MM.1S (cell line): Measurements from ENCODE around the gene HOXA11.

Source experiments
- DNase-seq: peaks from one replicate; pipeline ENCODE4 v3.0.0-alpha.2; 2015
- H2AFZ ChIP-seq: fragments of 300-600 bp; sonication (generic); 2 replicates; pipeline ENCODE4 v1.6.0; 2016; ENCODE audit warnings: antibody characterized with exemption, low read length
- H3F3A ChIP-seq: fragments of 300-600 bp; sonication (generic); 2 replicates; pipeline ENCODE4 v1.6.1; 2016; ENCODE audit warnings: mild to moderate bottlenecking, antibody characterized with exemption, low read length, moderate library complexity, mixed read lengths; ENCODE audit not compliant: insufficient read depth
- H3K27ac ChIP-seq: fragments of 300-600 bp; sonication (generic); 2 replicates; pipeline ENCODE4 v1.5.1; 2016; ENCODE audit warnings: mild to moderate bottlenecking, low read length
- H3K27me3 ChIP-seq: fragments of 300-600 bp; sonication (generic); replicated peaks from 2 replicates; pipeline ENCODE4 v1.6.0; 2016; ENCODE audit warnings: low read length; ENCODE audit not compliant: insufficient read depth
- H3K36me3 ChIP-seq: fragments of 300-600 bp; sonication (generic); replicated peaks from 2 replicates; pipeline ENCODE4 v1.6.1; 2016; ENCODE audit warnings: mild to moderate bottlenecking, low read length, mixed read lengths; ENCODE audit not compliant: insufficient read depth
- H3K4me1 ChIP-seq: fragments of 300-600 bp; sonication (generic); 2 replicates; pipeline ENCODE4 v1.6.1; 2016; ENCODE audit warnings: low read length, mixed read lengths
- H3K4me2 ChIP-seq: fragments of 300-600 bp; sonication (generic); 2 replicates; pipeline ENCODE4 v1.6.0; 2016; ENCODE audit warnings: low read depth, low read length
- H3K4me3 ChIP-seq: fragments of 300-600 bp; sonication (generic); 2 replicates; pipeline ENCODE4 v1.5.1; 2016; ENCODE audit warnings: low read length, mixed read lengths
- H3K79me2 ChIP-seq: fragments of 300-600 bp; sonication (generic); 2 replicates; pipeline ENCODE4 v1.6.1; 2016; ENCODE audit warnings: mixed run types, low read length, mixed read lengths
- H3K9ac ChIP-seq: fragments of 300-600 bp; sonication (generic); 2 replicates; pipeline ENCODE4 v1.6.1; 2016; ENCODE audit warnings: low read length, mixed read lengths
- H3K9me2 ChIP-seq: fragments of 300-600 bp; sonication (generic); replicated peaks from 2 replicates; pipeline ENCODE4 v1.6.1; 2016; ENCODE audit warnings: mild to moderate bottlenecking, low read length, mixed read lengths; ENCODE audit not compliant: insufficient read depth
- H3K9me3 ChIP-seq: fragments of 300-600 bp; sonication (generic); replicated peaks from 2 replicates; pipeline ENCODE4 v1.6.1; 2016; ENCODE audit warnings: mild to moderate bottlenecking, low read length, mixed read lengths; ENCODE audit not compliant: insufficient read depth
- H4K20me1 ChIP-seq: fragments of 300-600 bp; sonication (generic); 2 replicates; pipeline ENCODE4 v1.6.1; 2016; ENCODE audit warnings: mild to moderate bottlenecking, low read length, moderate library complexity, mixed read lengths; ENCODE audit not compliant: insufficient read depth
- CTCF ChIP-seq: fragments of 300-600 bp; sonication (generic); IDR thresholded peaks from 2 replicates; pipeline ENCODE4 v1.5.1; 2016; ENCODE audit warnings: antibody characterized with exemption, low read length, mixed read lengths
- EZH2 ChIP-seq: fragments of 300-600 bp; sonication (generic); optimal IDR thresholded peaks from 2 replicates; pipeline ENCODE3; 2017; ENCODE audit warnings: low read depth, mild to moderate bottlenecking, antibody characterized with exemption, low read length, mixed read lengths
- EZH2phosphoT487 ChIP-seq: fragments of 300-600 bp; sonication (generic); IDR thresholded peaks from 2 replicates; pipeline ENCODE4 v1.6.1; 2018; ENCODE audit warnings: antibody characterized with exemption, low read length

HOXA11 gene

GRCh38 chr7:27191833-27192545, 7.0 kb upstream of the HOXA11 start:
- Histone ChIP-seq H3F3A (no peaks in the 10 kb centered on the region), H2AFZ (no peak overlapping the region), H4K20me1 (no peaks in the 10 kb centered on the region), H3K4me1 (no peaks in the 10 kb centered on the region), H3K27me3 (peaks cover 94% of the 10 kb centered on the region), H3K36me3 (no peaks in the 10 kb centered on the region), H3K4me3 (no peak overlapping the region), H3K9me2 (no peaks in the 10 kb centered on the region), H3K9ac (no peak overlapping the region), H3K27ac (no peak overlapping the region), H3K9me3 (no peaks in the 10 kb centered on the region), H3K79me2 (no peaks in the 10 kb centered on the region), H3K4me2 (peak overlapping the region; percentile 79; the same call in 1 of the 2 replicates)
- TF ChIP-seq EZH2phosphoT487 (no peak), EZH2 (no peak), CTCF (no peak)
- DNase-seq = no peak

GRCh38 chr7:27191161-27191731, 6.2 kb upstream of the HOXA11 start:
- H3K36me3 ChIP-seq = no peaks in the 10 kb centered on the region
- no peak overlapping the region for H3K4me2 ChIP-seq
- H3K27ac ChIP-seq = no peak overlapping the region
- DNase-seq = no peak
- H2AFZ ChIP-seq = no peak overlapping the region
- H3K27me3 ChIP-seq = peaks cover 95% of the 10 kb centered on the region
- no peak overlapping the region for H3K4me3 ChIP-seq
- H3F3A ChIP-seq = no peaks in the 10 kb centered on the region
- no peak for TF ChIP-seq CTCF
- no peak for TF ChIP-seq EZH2phosphoT487
- TF ChIP-seq EZH2 = no peak
- H4K20me1 ChIP-seq = no peaks in the 10 kb centered on the region
- no peaks in the 10 kb centered on the region for H3K9me3 ChIP-seq
- no peaks in the 10 kb centered on the region for H3K79me2 ChIP-seq
- no peaks in the 10 kb centered on the region for H3K4me1 ChIP-seq
- H3K9me2 ChIP-seq = no peaks in the 10 kb centered on the region
- no peak overlapping the region for H3K9ac ChIP-seq

GRCh38 chr7:27189997-27190748, 5.1 kb upstream of the HOXA11 start:
- no peaks in the 10 kb centered on the region for H3K9me3 ChIP-seq
- no peak for TF ChIP-seq EZH2phosphoT487
- no peak for TF ChIP-seq CTCF
- TF ChIP-seq EZH2 = no peak
- H3K27me3 ChIP-seq = peaks cover 97% of the 10 kb centered on the region
- H2AFZ ChIP-seq = no peak overlapping the region
- no peak overlapping the region for H3K4me2 ChIP-seq
- no peaks in the 10 kb centered on the region for H3K36me3 ChIP-seq
- DNase-seq = no peak
- no peaks in the 10 kb centered on the region for H3K79me2 ChIP-seq
- H3K9me2 ChIP-seq = no peaks in the 10 kb centered on the region
- no peaks in the 10 kb centered on the region for H3K4me1 ChIP-seq
- no peak overlapping the region for H3K27ac ChIP-seq
- H3K9ac ChIP-seq = no peak overlapping the region
- no peak overlapping the region for H3K4me3 ChIP-seq
- H3F3A ChIP-seq = no peaks in the 10 kb centered on the region
- no peaks in the 10 kb centered on the region for H4K20me1 ChIP-seq
